ENCODE data around the gene CCL22. TPM values are rescaled to one million over a fixed set of nuclear protein-coding genes. Genes with fewer than 3 reads are reported as not detected.

Gene CCL22
- total RNA-seq, 1 experiment from 2014 or later: 0.66 TPM

DNA sequence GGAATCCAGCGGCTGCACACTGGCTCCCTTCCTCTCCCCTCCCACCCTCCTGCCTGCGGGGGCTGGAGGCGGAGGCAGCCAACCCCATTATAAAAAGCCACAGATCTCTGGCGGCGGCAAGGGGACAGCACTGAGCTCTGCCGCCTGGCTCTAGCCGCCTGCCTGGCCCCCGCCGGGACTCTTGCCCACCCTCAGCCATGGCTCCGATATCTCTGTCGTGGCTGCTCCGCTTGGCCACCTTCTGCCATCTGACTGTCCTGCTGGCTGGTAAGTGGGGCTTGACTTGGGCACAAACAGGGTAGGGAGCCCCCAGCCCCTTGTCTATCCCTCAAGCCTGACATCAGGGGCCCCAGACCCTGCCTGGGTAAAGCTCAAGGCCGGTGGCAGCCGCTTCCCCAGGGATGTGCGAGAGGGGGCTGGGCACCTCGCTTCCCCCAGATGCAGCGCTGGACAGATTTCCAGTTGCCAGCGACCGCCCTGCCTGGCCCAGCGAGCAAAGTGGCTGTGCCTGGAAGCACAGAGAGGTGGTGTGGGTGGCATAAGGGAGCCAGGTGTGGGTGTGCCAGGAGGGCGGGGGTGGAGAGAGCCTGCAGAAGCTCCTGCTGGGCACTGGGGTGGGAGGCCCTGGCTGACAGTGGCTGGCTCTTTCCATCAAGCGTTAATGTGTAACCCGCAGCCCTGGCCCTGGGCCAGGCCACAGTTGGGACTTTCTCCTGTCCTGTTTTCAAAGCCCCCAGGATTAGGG, 14.0 kb downstream of the CCL22 start, which contains the start of gene CX3CL1:
Gene CX3CL1 (plus strand): TSS at position 119 of the 745 bp plus-strand sequence. CDS start 79 bp downstream, at position 198.
- Histone ChIP-seq H3K27me3 (ENCODE audit: insufficient read depth, low read length) (no peaks in the 10 kb centered on the region), H3K79me2 (ENCODE audit: insufficient read depth, low read length) (no peaks in the 10 kb centered on the region), H3K4me1 (ENCODE audit: control insufficient read depth in 1 of 2, insufficient read depth in 2 of 2, low read length in 2 of 2) (peaks cover 0 to 8% of the 10 kb centered on the region in 2 experiments; a peak in 3 of 4 replicates), H3K9me2 (ENCODE audit: insufficient read depth) (no peaks in the 10 kb centered on the region), H3K36me3 (ENCODE audit: control insufficient read depth in 1 of 2, insufficient read depth in 2 of 2, low read length in 2 of 2) (no peaks in the 10 kb centered on the region), H3K4me2 (ENCODE audit: low read length) (no peak within 1 kb of the TSS), H4K20me1 (ENCODE audit: insufficient read depth) (no peaks in the 10 kb centered on the region), H2AFZ (ENCODE audit: low read depth, low read length, poor library complexity, severe bottlenecking) (no peak within 1 kb of the TSS), H3K9ac (ENCODE audit: low read length) (no peak within 1 kb of the TSS), H3K27ac (ENCODE audit: low read depth, low read length) (no peak within 1 kb of the TSS), H3K4me3 (replicated peaks in 1 of 2; ENCODE audit: low read depth in 1 of 2, low read length in 2 of 2) (no peak within 1 kb of the TSS), H3K9me3 (ENCODE audit: control insufficient read depth in 1 of 2, insufficient read depth in 1 of 2, low read depth in 1 of 2, low read length in 2 of 2) (no peaks in the 10 kb centered on the region)
- POLR2A ChIA-PET: no interaction called here
- no peak for DNase-seq (ENCODE audit: low read depth, low spot score)
- ATAC-seq: no peak
- intact Hi-C loops (cut with micrococcal nuclease): no loop called here
- BruUV-seq (replicated peaks): no TSS peak
- no peak for TF ChIP-seq EZH2phosphoT487 (IDR thresholded peaks at IDR 0.05; ENCODE audit: borderline replicate concordance)
- TF ChIP-seq POLR2A (IDR thresholded peaks at IDR 0.05; ENCODE audit: borderline replicate concordance, extremely low read depth, insufficient read depth, insufficient read length): no peak
- TF ChIP-seq CBX3 (IDR thresholded peaks at IDR 0.05; ENCODE audit: low read depth): no peak
- no peak for TF ChIP-seq ELF1 (IDR thresholded peaks at IDR 0.05; ENCODE audit: borderline replicate concordance, low read depth)
- no peak for TF ChIP-seq ZFX (IDR thresholded peaks at IDR 0.05)
- TF ChIP-seq REST (IDR thresholded peaks at IDR 0.05; ENCODE audit: low read depth): no peak
- no peak for TF ChIP-seq ZBTB33 (IDR thresholded peaks at IDR 0.05; ENCODE audit: extremely low read depth, insufficient replicate concordance, low read length)
- TF ChIP-seq POLR2AphosphoS5 (IDR thresholded peaks at IDR 0.05; ENCODE audit: low read depth, low read length): no peak
- no peak for TF ChIP-seq JUND (IDR thresholded peaks at IDR 0.05)
- TF ChIP-seq SP1 (IDR thresholded peaks at IDR 0.05; ENCODE audit: low read depth): no peak
- TF ChIP-seq, protein P1, sequence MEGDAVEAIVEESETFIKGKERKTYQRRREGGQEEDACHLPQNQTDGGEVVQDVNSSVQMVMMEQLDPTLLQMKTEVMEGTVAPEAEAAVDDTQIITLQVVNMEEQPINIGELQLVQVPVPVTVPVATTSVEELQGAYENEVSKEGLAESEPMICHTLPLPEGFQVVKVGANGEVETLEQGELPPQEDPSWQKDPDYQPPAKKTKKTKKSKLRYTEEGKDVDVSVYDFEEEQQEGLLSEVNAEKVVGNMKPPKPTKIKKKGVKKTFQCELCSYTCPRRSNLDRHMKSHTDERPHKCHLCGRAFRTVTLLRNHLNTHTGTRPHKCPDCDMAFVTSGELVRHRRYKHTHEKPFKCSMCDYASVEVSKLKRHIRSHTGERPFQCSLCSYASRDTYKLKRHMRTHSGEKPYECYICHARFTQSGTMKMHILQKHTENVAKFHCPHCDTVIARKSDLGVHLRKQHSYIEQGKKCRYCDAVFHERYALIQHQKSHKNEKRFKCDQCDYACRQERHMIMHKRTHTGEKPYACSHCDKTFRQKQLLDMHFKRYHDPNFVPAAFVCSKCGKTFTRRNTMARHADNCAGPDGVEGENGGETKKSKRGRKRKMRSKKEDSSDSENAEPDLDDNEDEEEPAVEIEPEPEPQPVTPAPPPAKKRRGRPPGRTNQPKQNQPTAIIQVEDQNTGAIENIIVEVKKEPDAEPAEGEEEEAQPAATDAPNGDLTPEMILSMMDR (IDR thresholded peaks at IDR 0.05 in 2 of 3, conservative IDR thresholded peaks at IDR 0.05 in 1 of 3; ENCODE audit: borderline replicate concordance in 1 of 3, insufficient read depth in 1 of 3, low read depth in 2 of 3, low read length in 2 of 3): no peak
- no peak for TF ChIP-seq SIN3A (IDR thresholded peaks at IDR 0.05; ENCODE audit: low read depth)
- no peak for TF ChIP-seq ATF3 (IDR thresholded peaks at IDR 0.05)
- TF ChIP-seq YY1 (IDR thresholded peaks at IDR 0.05; ENCODE audit: extremely low read depth, insufficient replicate concordance, low read depth, low read length): no peak
- TF ChIP-seq RAD21 (IDR thresholded peaks at IDR 0.05; ENCODE audit: low read depth): no peak
- TF ChIP-seq, protein P2, sequence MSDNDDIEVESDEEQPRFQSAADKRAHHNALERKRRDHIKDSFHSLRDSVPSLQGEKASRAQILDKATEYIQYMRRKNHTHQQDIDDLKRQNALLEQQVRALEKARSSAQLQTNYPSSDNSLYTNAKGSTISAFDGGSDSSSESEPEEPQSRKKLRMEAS (IDR thresholded peaks at IDR 0.05): no peak
- TF ChIP-seq CEBPB (IDR thresholded peaks at IDR 0.05; ENCODE audit: low read depth): no peak
- CTCF ChIA-PET: no interaction called here
- RAD21 ChIA-PET (ENCODE audit: low non-redundant PET in 1 of 2, low total read pairs in 2 of 2, uncharacterized antibody in 2 of 2, unreplicated experiment in 2 of 2): no interaction called here
